AG09309 (cell line): ENCODE data around the gene SEMA3F.
"Not testable (repeated sequence)": the region's sequence is repeated elsewhere in the genome, so short reads cannot be mapped to it uniquely, and the experiment has no call there.

Experiments
- DNase-seq: peaks from one replicate; pipeline ENCODE4 v3.0.0-alpha.2; 2010; ENCODE audit warnings: low read depth
- H3K4me3 ChIP-seq: 2 replicates; pipeline ENCODE4 v1.5.1; 2011; ENCODE audit warnings: mild to moderate bottlenecking, low read depth, low read length, moderate library complexity; ENCODE audit not compliant: control insufficient read depth
- TF ChIP-seq, protein P1 (sequence below): IDR thresholded peaks from 2 replicates; pipeline ENCODE4 v1.5.1; 2011; ENCODE audit warnings: mild to moderate bottlenecking, low read depth, low read length, inconsistent platforms; ENCODE audit not compliant: insufficient read depth, control insufficient read depth; ENCODE audit errors: missing control alignments

Gene SEMA3F

DNA sequence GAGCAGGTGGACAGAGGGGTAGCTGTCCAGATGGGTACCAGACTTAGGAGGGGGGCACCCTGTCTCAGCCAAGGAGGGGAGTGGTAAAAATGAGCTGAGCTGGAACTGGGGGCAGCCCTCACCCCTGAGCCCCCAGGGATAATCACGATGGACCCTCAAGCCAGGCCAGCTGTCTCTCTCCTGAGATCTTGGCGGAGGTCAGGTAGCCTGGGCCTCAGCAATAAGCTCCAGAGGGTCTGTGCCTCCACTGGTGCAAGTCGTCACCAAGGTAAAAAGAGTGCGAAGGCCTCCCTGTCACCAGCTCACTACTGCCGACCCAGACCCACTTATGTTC, 55.0 kb downstream of the SEMA3F start:
- no peak overlapping the region for H3K4me3 ChIP-seq
- DNase-seq = no peak
- TF ChIP-seq, protein P1, sequence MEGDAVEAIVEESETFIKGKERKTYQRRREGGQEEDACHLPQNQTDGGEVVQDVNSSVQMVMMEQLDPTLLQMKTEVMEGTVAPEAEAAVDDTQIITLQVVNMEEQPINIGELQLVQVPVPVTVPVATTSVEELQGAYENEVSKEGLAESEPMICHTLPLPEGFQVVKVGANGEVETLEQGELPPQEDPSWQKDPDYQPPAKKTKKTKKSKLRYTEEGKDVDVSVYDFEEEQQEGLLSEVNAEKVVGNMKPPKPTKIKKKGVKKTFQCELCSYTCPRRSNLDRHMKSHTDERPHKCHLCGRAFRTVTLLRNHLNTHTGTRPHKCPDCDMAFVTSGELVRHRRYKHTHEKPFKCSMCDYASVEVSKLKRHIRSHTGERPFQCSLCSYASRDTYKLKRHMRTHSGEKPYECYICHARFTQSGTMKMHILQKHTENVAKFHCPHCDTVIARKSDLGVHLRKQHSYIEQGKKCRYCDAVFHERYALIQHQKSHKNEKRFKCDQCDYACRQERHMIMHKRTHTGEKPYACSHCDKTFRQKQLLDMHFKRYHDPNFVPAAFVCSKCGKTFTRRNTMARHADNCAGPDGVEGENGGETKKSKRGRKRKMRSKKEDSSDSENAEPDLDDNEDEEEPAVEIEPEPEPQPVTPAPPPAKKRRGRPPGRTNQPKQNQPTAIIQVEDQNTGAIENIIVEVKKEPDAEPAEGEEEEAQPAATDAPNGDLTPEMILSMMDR = no peak

DNA sequence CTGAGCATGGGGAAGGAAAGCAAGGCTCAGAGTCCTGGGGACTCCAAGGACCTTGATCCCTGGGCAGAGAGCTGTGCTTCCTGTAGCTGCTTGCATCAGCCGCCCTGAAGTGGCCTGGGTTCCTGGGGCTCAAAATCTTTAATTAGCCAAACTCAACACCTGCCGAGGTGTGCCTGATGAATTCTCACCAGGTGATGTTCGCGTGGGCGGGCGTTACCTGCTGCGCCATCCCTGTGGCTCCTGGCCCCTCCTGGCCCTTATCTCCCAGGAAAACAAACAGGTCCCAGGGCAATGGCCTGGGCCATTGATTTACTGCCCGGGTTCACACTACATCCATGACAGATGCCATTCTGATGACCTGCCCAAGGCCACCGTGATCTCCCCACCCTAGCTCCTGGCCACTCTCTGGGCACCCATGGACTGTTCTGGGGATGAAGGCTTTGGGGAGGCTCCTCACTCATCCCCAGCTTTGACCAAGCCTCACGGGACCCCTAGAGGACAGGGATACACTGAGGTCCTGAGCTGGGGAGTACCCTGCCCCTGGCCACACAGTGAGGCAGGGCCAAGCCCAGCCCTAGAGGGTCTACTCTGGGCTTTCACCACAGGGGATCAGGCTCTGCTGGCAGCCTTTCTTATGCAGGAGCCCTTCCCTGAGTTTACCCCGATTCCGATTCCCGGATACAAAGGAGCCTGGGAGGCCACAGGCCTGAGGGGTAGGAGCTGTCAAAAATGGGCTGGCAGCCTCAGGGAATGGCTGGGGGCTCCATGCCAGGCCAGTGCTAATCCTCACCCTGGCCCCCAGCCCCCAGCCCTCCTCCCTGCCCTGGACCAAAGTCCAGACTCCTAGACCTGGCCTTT, 55.6 kb downstream of the SEMA3F start:
- no peak overlapping the region for H3K4me3 ChIP-seq

DNA sequence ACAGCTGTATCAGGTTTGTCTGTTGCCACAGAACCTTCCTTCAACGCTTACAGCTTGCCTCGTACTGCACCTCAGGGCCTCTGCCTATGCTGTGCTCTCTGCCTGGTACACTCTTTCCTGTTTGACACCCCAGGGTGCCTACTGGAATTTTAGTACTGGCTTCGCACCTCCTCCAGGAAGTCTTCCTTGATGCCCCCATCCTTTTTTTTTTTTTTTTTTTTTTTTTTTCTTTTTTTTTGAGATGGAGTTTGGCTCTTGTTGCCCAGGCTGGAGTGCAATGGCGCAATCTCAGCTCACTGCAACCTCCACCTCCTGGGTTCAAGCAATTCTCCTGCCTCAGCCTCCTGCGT, 56.2 kb downstream of the SEMA3F start:
- H3K4me3 ChIP-seq, DNase-seq: not testable (repeated sequence)

More for the DNA sequence above, 55.6 kb downstream of the SEMA3F start:
- DNase-seq = no peak
- TF ChIP-seq, protein P1 = no peak

DNA sequence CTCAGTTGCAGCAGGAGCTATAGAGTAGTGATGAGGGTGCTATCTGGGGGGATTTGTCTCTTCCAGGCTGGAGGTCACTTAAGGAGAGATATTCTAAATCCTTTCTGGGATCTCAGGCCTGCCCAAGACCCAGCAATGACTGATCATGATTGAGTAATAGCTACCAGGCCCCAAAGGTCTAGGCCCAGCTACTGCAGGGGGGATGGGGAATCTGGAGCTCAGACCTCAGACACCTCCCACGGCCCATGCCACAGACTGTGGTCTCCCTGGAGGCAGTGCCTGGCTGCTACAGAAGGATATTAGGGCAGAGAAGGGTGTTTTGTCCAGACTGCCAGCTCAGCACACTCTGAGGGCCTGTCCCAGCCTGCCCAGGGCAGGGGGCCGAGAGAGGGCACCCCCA, 56.8 kb downstream of the SEMA3F start:
- TF ChIP-seq, protein P1 = no peak
- H3K4me3 ChIP-seq = no peak overlapping the region
- peak; percentile 33 for DNase-seq

DNA sequence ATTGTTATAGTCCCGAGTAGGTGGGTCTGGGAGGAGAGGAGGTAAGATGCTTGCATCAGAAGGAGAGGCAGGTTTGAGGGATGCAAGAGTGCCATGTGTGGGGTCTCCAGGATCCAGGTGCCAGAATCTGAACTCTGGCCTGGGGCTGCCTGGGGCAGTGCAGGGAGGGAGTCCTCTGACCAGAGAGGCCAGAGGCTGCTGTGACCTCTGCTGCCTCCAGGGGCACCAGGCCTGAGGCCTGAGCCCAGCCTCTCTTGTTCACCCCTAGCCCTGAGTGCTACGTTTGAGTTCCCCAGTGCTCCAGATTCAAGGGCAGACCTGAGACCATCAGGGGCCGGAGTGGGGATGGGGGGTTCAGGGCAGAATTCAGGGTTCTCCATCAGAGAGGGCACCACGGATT, 57.4 kb downstream of the SEMA3F start:
- DNase-seq = no peak
- TF ChIP-seq, protein P1 = no peak
- no peak overlapping the region for H3K4me3 ChIP-seq

DNA sequence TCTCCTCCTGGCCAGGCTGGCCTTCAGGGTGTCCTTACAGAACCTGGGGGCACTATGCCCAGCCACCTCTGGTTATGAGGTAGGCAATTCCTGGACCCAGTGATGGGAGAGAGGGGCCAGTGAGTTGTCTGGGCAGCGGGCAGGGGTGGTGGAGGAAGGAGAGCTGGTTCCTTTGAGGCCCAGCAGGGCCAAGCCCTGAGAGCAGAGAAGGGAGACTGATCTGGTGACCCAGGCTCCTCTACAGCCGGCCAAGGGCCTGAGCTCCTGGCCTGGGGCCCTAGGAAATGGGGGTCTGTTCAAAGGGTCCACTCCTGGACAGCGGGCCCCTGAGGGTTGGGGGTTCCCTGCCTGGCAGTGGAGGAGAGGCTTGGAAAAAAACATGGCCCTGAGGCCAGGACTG, 57.8 kb downstream of the SEMA3F start:
- DNase-seq = no peak
- no peak overlapping the region for H3K4me3 ChIP-seq
- TF ChIP-seq, protein P1 = no peak

DNA sequence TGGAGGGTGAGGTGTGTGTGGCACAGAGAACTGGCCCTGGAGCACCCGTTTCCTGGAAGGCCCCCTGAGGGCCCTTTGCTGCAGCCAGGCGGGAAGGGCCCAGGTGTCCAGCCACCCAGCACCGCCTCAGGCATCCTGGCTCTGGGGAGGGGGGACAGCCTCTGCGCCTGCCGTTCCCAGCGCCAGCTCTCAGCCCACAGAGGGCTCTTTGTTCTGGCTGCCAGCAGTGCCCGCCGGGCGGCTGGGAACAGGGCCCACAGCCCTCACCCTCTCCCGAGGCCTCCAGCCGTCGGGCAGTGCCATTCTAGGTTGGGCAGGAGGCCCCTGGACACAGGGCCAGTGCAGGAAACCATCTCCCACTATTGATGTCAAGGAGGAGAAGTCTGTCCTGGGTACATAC, 58.2 kb downstream of the SEMA3F start:
- no peak for DNase-seq
- TF ChIP-seq, protein P1 = no peak
- no peak overlapping the region for H3K4me3 ChIP-seq
